HepG2 (cell line): ENCODE measurements around the gene POU5F1. TPM values are rescaled to one million over a fixed set of nuclear protein-coding genes. Genes with fewer than 3 reads are reported as not detected.

Source experiments
- CREB1 ChIP-seq, 2 experiments: fragments of 450-650 bp in 1 of 2; IDR thresholded peaks; 2 replicates each; pipeline ENCODE4 v1.6.1; 2016 to 2017; ENCODE audit warnings: control low read depth in 1 of 2, mild to moderate bottlenecking in 1 of 2, missing compliant biosample characterization in 1 of 2, missing genetic modification characterization in 1 of 2
- ELF1 ChIP-seq: sonication (generic); formaldehyde crosslinking; IDR thresholded peaks from 2 replicates; pipeline ENCODE4 v1.4.0; 2020; ENCODE audit warnings: missing genetic modification reagents
- EP300 ChIP-seq, 3 experiments: sonication (generic) in 1 of 3; formaldehyde crosslinking in 1 of 3; IDR thresholded peaks; 2 replicates each; pipeline versions ENCODE4 v1.5.1 to v1.6.1; 2011 to 2020; ENCODE audit warnings: low read depth in 2 of 3, low read length in 2 of 3, borderline replicate concordance in 1 of 3, improper control_type of control experiment in 1 of 3, mild to moderate bottlenecking in 1 of 3, missing genetic modification reagents in 1 of 3, moderate library complexity in 1 of 3
- FOXM1 ChIP-seq: sonication (generic); formaldehyde crosslinking; IDR thresholded peaks from 2 replicates; pipeline ENCODE4 v1.5.0; 2020; ENCODE audit warnings: missing genetic modification reagents
- HNRNPL ChIP-seq: fragments of 200-400 bp; formaldehyde crosslinking; IDR thresholded peaks from 2 replicates; pipeline ENCODE4 v1.6.1; 2017; ENCODE audit warnings: mild to moderate bottlenecking, low read depth, low read length
- KDM5B ChIP-seq: sonication (generic); formaldehyde crosslinking; IDR thresholded peaks from 2 replicates; pipeline ENCODE4 v1.4.0; 2020; ENCODE audit warnings: missing genetic modification reagents, mild to moderate bottlenecking, borderline replicate concordance
- KLF11 ChIP-seq: IDR thresholded peaks from 2 replicates; pipeline ENCODE4 v1.6.1; 2016; ENCODE audit warnings: missing compliant biosample characterization
- MEIS1 ChIP-seq: sonication (generic); formaldehyde crosslinking; IDR thresholded peaks from 2 replicates; pipeline ENCODE4 v1.9.0; 2021; ENCODE audit warnings: mild to moderate bottlenecking, missing genetic modification reagents, moderate library complexity, borderline replicate concordance
- MTERF4 ChIP-seq: sonication (generic); formaldehyde crosslinking; IDR thresholded peaks from 2 replicates; pipeline ENCODE4 v1.8.0; 2023; ENCODE audit warnings: mild to moderate bottlenecking, missing genetic modification reagents
- MTF1 ChIP-seq: sonication (generic); formaldehyde crosslinking; IDR thresholded peaks from 2 replicates; pipeline ENCODE4 v1.5.0; 2020; ENCODE audit warnings: missing genetic modification reagents
- NPAS2 ChIP-seq: sonication (generic); formaldehyde crosslinking; IDR thresholded peaks from 2 replicates; pipeline ENCODE4 v1.8.0; 2022; ENCODE audit warnings: mild to moderate bottlenecking, missing genetic modification reagents, borderline replicate concordance
- ZNF33B ChIP-seq: sonication (generic); formaldehyde crosslinking; IDR thresholded peaks from 2 replicates; pipeline ENCODE4 v1.5.1; 2020; ENCODE audit warnings: mild to moderate bottlenecking, missing genetic modification reagents
- ZNF543 ChIP-seq: sonication (generic); formaldehyde crosslinking; IDR thresholded peaks from 2 replicates; pipeline ENCODE4 v1.4.0; 2020; ENCODE audit warnings: mild to moderate bottlenecking, missing genetic modification reagents
- ZNF567 ChIP-seq: sonication (generic); formaldehyde crosslinking; IDR thresholded peaks from 2 replicates; pipeline ENCODE4 v1.8.1; 2023; ENCODE audit warnings: mild to moderate bottlenecking, missing genetic modification reagents, borderline replicate concordance
- ZNF720 ChIP-seq: sonication (generic); formaldehyde crosslinking; IDR thresholded peaks from 2 replicates; pipeline ENCODE4 v1.4.0; 2020; ENCODE audit warnings: missing genetic modification reagents
- ZNF781 ChIP-seq: sonication (generic); formaldehyde crosslinking; IDR thresholded peaks from 2 replicates; pipeline ENCODE4 v1.5.1; 2020; ENCODE audit warnings: borderline replicate concordance, mild to moderate bottlenecking, missing genetic modification reagents; ENCODE audit errors: not compliant biosample characterization
- polyA plus RNA-seq, 8 experiments: library from polyadenylated mRNA; depleted of rRNA in 3 of 8; stranded (reverse) in 7 of 8; unstranded in 1 of 8; fragments of >200 nt; fragmentation: Illumina TruSeq in 4 of 8; extraction: Trizol in 4 of 8; gene quantifications; 2 replicates each; pipeline versions ENCODE4 v1.2.1 to v1.2.3, GENCODE V29; 2011 to 2016; ENCODE audit warnings: low read depth in 4 of 8, missing spikeins in 1 of 8, mixed read lengths in 1 of 8; ENCODE audit not compliant: insufficient read depth in 1 of 8
- total RNA-seq, 5 experiments: library from RNA; depleted of rRNA; stranded (reverse); fragments of >200 nt; fragmentation: Illumina TruSeq; extraction: Trizol; gene quantifications; 2 replicates each; pipeline ENCODE4 v1.2.3, GENCODE V29; 2016; ENCODE audit warnings: low read depth in 1 of 5
- TF ChIP-seq, protein P1 (sequence below), 2 experiments: sonication (generic) in 1 of 2; formaldehyde crosslinking in 1 of 2; IDR thresholded peaks; 2 replicates each; pipeline versions ENCODE4 v1.4.0 to v1.6.1; 2016 to 2020; ENCODE audit warnings: borderline replicate concordance in 1 of 2, low read depth in 1 of 2, mild to moderate bottlenecking in 1 of 2, missing genetic modification reagents in 1 of 2
- TF ChIP-seq, protein P2 (sequence below): sonication (generic); formaldehyde crosslinking; IDR thresholded peaks from 2 replicates; pipeline ENCODE4 v1.4.0; 2020; ENCODE audit warnings: missing genetic modification reagents, borderline replicate concordance

POU5F1 gene
- total and polyA plus RNA-seq, 2 of the 13 experiments (the other 11 are each of a cell fraction or from before 2014, with no cell fraction given) = 2.5 to 7.2 TPM

GRCh38 chr6:31186052-31186734 is 15.7 kb upstream of the POU5F1 start (continued):
- TF ChIP-seq, protein P1, sequence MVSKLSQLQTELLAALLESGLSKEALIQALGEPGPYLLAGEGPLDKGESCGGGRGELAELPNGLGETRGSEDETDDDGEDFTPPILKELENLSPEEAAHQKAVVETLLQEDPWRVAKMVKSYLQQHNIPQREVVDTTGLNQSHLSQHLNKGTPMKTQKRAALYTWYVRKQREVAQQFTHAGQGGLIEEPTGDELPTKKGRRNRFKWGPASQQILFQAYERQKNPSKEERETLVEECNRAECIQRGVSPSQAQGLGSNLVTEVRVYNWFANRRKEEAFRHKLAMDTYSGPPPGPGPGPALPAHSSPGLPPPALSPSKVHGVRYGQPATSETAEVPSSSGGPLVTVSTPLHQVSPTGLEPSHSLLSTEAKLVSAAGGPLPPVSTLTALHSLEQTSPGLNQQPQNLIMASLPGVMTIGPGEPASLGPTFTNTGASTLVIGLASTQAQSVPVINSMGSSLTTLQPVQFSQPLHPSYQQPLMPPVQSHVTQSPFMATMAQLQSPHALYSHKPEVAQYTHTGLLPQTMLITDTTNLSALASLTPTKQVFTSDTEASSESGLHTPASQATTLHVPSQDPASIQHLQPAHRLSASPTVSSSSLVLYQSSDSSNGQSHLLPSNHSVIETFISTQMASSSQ (IDR thresholded peaks at IDR 0.05; ENCODE audit: low read depth) = peak; percentile 57
- TF ChIP-seq, protein P1 (CRISPR knock-in tag; IDR thresholded peaks at IDR 0.05; ENCODE audit: borderline replicate concordance) = peak; percentile 82; the same call in 1 of the 2 replicates
- no peak for TF ChIP-seq ZNF720 (CRISPR knock-in tag)
- TF ChIP-seq KDM5B (CRISPR knock-in tag) = peak; percentile 88; the same call in 1 of the 2 replicates
- peak; percentile 49 for TF ChIP-seq CREB1 (IDR thresholded peaks at IDR 0.05)
- TF ChIP-seq CREB1 (CRISPR knock-in tag; IDR thresholded peaks at IDR 0.05) = peak; percentile 83
- TF ChIP-seq ZNF781 = peak; percentile 90
- TF ChIP-seq ZNF33B = peak; percentile 51; the same call in 1 of the 2 replicates
- peak; percentile 75; the same call in 1 of the 2 replicates for TF ChIP-seq ZNF543 (CRISPR knock-in tag)
- TF ChIP-seq ELF1 (CRISPR knock-in tag) = peak; percentile 60
- TF ChIP-seq MTERF4 (CRISPR knock-in tag) = peak; percentile 28; the same call in 1 of the 2 replicates
- TF ChIP-seq EP300 (IDR thresholded peaks at IDR 0.05; ENCODE audit: low read depth in 2 of 2, low read length in 2 of 2) = peak in 1 of 2 experiments; percentile 22; a peak in 1 of 4 replicates
- TF ChIP-seq EP300 (CRISPR knock-in tag; IDR thresholded peaks at IDR 0.05; ENCODE audit: borderline replicate concordance) = no peak
- TF ChIP-seq, protein P2, sequence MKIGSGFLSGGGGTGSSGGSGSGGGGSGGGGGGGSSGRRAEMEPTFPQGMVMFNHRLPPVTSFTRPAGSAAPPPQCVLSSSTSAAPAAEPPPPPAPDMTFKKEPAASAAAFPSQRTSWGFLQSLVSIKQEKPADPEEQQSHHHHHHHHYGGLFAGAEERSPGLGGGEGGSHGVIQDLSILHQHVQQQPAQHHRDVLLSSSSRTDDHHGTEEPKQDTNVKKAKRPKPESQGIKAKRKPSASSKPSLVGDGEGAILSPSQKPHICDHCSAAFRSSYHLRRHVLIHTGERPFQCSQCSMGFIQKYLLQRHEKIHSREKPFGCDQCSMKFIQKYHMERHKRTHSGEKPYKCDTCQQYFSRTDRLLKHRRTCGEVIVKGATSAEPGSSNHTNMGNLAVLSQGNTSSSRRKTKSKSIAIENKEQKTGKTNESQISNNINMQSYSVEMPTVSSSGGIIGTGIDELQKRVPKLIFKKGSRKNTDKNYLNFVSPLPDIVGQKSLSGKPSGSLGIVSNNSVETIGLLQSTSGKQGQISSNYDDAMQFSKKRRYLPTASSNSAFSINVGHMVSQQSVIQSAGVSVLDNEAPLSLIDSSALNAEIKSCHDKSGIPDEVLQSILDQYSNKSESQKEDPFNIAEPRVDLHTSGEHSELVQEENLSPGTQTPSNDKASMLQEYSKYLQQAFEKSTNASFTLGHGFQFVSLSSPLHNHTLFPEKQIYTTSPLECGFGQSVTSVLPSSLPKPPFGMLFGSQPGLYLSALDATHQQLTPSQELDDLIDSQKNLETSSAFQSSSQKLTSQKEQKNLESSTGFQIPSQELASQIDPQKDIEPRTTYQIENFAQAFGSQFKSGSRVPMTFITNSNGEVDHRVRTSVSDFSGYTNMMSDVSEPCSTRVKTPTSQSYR (CRISPR knock-in tag) = 0 out of 2 replicates have a peak, but pooled peaks have one; percentile 16
- TF ChIP-seq MEIS1 (CRISPR knock-in tag) = peak; percentile 62; the same call in 1 of the 2 replicates
- TF ChIP-seq FOXM1 (CRISPR knock-in tag) = no peak
- TF ChIP-seq NPAS2 = no peak
- TF ChIP-seq KLF11 (CRISPR knock-in tag) = peak; percentile 78; the same call in 1 of the 2 replicates
- no peak for TF ChIP-seq MTF1 (CRISPR knock-in tag)
- TF ChIP-seq ZNF567 (CRISPR knock-in tag) = peak; percentile 16; the same call in 1 of the 2 replicates
- 0 out of 2 replicates have a peak, but pooled peaks have one; percentile 52 for TF ChIP-seq HNRNPL
